Measurements from ENCODE around the gene B4GALNT2.

DNA sequence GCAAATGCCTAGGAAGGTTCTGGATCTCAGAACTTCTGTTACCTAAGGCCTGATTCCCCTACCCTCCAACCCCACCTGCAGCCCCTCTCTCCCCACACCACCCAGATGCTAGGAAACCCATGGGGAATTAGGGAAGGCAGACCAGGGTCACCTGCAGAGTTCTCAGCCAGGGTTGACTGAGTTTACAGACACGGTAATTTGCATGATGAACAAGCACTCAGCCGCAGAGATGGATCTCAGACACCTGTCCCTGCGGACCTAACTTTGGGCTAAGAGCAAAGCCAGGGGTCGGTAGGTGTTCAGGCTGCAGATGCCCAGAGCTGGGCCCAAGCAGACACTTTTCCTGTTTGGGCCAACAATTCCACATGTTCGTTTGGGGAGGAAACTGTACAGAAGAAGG lies 80.8 kb downstream of the B4GALNT2 start:
- TF ChIP-seq, protein P1, sequence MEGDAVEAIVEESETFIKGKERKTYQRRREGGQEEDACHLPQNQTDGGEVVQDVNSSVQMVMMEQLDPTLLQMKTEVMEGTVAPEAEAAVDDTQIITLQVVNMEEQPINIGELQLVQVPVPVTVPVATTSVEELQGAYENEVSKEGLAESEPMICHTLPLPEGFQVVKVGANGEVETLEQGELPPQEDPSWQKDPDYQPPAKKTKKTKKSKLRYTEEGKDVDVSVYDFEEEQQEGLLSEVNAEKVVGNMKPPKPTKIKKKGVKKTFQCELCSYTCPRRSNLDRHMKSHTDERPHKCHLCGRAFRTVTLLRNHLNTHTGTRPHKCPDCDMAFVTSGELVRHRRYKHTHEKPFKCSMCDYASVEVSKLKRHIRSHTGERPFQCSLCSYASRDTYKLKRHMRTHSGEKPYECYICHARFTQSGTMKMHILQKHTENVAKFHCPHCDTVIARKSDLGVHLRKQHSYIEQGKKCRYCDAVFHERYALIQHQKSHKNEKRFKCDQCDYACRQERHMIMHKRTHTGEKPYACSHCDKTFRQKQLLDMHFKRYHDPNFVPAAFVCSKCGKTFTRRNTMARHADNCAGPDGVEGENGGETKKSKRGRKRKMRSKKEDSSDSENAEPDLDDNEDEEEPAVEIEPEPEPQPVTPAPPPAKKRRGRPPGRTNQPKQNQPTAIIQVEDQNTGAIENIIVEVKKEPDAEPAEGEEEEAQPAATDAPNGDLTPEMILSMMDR (IDR thresholded peaks at IDR 0.05; ENCODE audit: low read depth, low read length), result no peak
- no peak for TF ChIP-seq MAX (IDR thresholded peaks at IDR 0.05; ENCODE audit: low read depth, low read length)
- no peak for TF ChIP-seq POLR2A (IDR thresholded peaks at IDR 0.05; ENCODE audit: extremely low read depth, insufficient read length)
